ENCODE measurements around the gene OPCML. TPM values are rescaled to one million over a fixed set of nuclear protein-coding genes. Genes with fewer than 3 reads are reported as not detected.

OPCML gene
- total and polyA plus RNA-seq, 2 of the 13 experiments (the other 11 are each of a cell fraction or from before 2014, with no cell fraction given) = not detected

DNA sequence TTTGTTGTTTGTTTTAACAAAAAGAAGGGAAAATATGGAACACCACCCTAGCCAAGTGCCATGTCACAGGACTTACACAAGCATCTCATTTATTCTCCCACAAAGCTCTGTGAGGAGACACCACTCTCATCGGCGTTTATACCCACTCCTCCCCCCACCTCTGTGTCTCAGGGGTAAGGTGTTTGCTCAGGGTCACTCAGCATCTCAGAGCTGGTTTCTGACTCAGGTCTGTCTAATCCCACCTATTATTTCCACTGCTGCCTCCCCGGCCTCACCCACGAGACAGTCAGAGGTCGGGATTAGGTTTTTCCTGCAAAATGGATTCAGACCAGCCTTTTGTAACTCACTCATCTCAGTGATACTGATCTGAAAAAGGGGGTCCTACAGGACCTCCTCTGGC is 786.0 kb downstream of the OPCML start:
- Histone ChIP-seq H3K9me3 (ENCODE audit: low read length) (peaks cover 31% of the 10 kb centered on the region), H3K4me1 (ENCODE audit: insufficient read depth, low read length) (no peaks in the 10 kb centered on the region), H3K4me2 (ENCODE audit: low read depth, low read length) (no peak overlapping the region), H3K9ac (ENCODE audit: insufficient read depth, low read depth, low read length) (no peak overlapping the region), H3K79me2 (ENCODE audit: insufficient read depth, low read length) (no peaks in the 10 kb centered on the region), H3K27me3 (ENCODE audit: control insufficient read depth in 1 of 2, insufficient read depth in 2 of 2, low read length in 2 of 2) (no peaks in the 10 kb centered on the region), H3K36me3 (replicated peaks in 1 of 2; ENCODE audit: control insufficient read depth in 1 of 2, insufficient read depth in 2 of 2, low read length in 2 of 2) (no peaks in the 10 kb centered on the region), H4K20me1 (ENCODE audit: insufficient read depth, low read length) (no peaks in the 10 kb centered on the region), H2AFZ (ENCODE audit: low read length) (no peak overlapping the region), H3K27ac (ENCODE audit: extremely low read length, insufficient read depth, low read length) (no peak overlapping the region), H3K4me3 (replicated peaks in 1 of 3; ENCODE audit: insufficient read depth in 1 of 3, low read depth in 2 of 3, low read length in 3 of 3) (no peak overlapping the region)
- intact Hi-C loops (cut with micrococcal nuclease; ENCODE audit: unreplicated experiment) (no loop called here), in situ Hi-C loops (cut with HindIII; ENCODE audit: extremely low pct_ligation_motif_present, low pct_unique_long_range_greater_than_20kb) (no loop called here)
- CTCF ChIA-PET (ENCODE audit: low intra/inter-chr PET ratio, low total read pairs) = no interaction called here
- no peak for DNase-seq (ENCODE audit: low spot score)
- ATAC-seq = no peak
- no TSS peak for BruUV-seq (replicated peaks)
- no peak for FAIRE-seq
- POLR2A ChIA-PET = no interaction called here
- 0% methylated on average over 5 of the region's 5 CpGs for WGBS (ENCODE audit: low lambda C conversion rate)
- TF ChIP-seq KDM3A (CRISPR knock-in tag; IDR thresholded peaks at IDR 0.05; ENCODE audit: low read depth) = no peak
- no peak for TF ChIP-seq PTBP1 (IDR thresholded peaks at IDR 0.05; ENCODE audit: low read depth, low read length, poor library complexity, severe bottlenecking)
- TF ChIP-seq ZNF746 (CRISPR knock-in tag; IDR thresholded peaks at IDR 0.05) = no peak
- no peak for TF ChIP-seq SKI (IDR thresholded peaks at IDR 0.05; ENCODE audit: partially characterized antibody)
- no peak for TF ChIP-seq TBX2 (CRISPR knock-in tag; IDR thresholded peaks at IDR 0.05; ENCODE audit: borderline replicate concordance)
- no peak for TF ChIP-seq PAXIP1 (CRISPR knock-in tag; conservative IDR thresholded peaks at IDR 0.05)

All from HepG2 (cell line).